ENCODE data around the gene IFI30.
A peak's percentile ranks its signal among the peaks of the same experiment; 100 is the strongest.

DNA sequence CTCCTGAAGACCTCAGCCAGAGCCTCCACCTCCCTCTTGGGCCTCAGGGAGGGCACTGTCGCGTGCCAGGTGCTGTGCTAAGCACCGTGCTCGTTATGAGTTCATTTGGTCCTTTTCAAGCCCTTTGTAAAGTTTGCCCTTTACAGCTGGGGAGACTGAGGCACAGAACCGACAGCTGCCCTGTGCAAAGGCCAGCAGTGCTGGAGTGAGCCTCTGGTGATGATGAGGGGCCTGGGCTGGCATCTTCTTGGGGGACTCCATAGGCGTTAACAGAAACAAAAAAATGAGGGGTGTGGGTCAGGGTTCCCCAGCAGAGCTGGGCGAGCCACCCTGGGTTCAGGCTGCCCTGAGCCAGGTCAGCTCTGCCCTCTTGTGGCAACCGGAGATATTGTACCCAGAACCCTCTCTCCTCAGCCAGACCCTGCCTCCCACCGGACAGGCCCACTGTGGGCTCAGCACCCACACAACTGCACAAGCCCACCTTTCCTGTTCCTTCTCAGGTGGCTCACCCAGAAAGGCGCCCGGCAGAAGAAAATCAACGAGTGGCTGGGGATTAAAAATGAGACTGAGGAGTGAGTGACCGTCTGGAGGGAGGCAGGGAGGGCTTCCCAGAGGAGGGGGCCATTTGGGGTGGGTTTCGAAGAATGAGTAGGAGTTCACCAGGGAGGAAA lies 5.5 kb upstream of the IFI30 start:
- peak in 5 of 6 experiments; percentile 19 to 69 (median 52) for TF ChIP-seq CTCF (IDR thresholded peaks at IDR 0.05)
- no peak for TF ChIP-seq POLR2A (IDR thresholded peaks at IDR 0.05)

Measured in thyroid gland (tissue), 4 donors.